H1 (cell line): ENCODE data around the gene ATG4C. TPM values are rescaled to one million over a fixed set of nuclear protein-coding genes. Genes with fewer than 3 reads are reported as not detected.
A peak's percentile ranks its signal among the peaks of the same experiment; 100 is the strongest.

ENCODE experiments used
- CTCF ChIA-PET: fragments of 300-600 bp; sonication (Branson Sonifier 250); formaldehyde crosslinking; loops from one replicate; lab custom pipeline; 2021; ENCODE audit not compliant: partially characterized antibody; lab: Charles Lee
- POLR2A ChIA-PET: fragments of 300-600 bp; sonication (Branson Sonifier 250); formaldehyde crosslinking; loops from one replicate; lab custom pipeline; 2021; ENCODE audit warnings: inconsistent platforms; ENCODE audit not compliant: partially characterized antibody; lab: Charles Lee
- DNase-seq, 2 experiments: peaks; one replicate each; pipeline versions ENCODE4 v3.0.0 to v3.0.0-alpha.2; 2010 to 2022; ENCODE audit warnings: low spot score in 2 of 2, low read depth in 1 of 2, mixed read lengths in 1 of 2
- FAIRE-seq: peaks from 2 replicates; lab custom pipeline; 2011; peaks lifted over from hg19 to GRCh38; lab: Jason Lieb, UNC
- H2AFZ ChIP-seq: 2 replicates; pipeline ENCODE4 v1.8.1; 2012; ENCODE audit warnings: low read length, inconsistent platforms
- H2AK5ac ChIP-seq: 2 replicates; pipeline ENCODE4 v1.6.1; 2013; ENCODE audit warnings: low read depth, low read length
- H2BK120ac ChIP-seq: replicated peaks from 2 replicates; pipeline ENCODE3; 2013; ENCODE audit warnings: low read depth, low read length, inconsistent platforms
- H2BK12ac ChIP-seq: 2 replicates; pipeline ENCODE4 v1.6.1; 2013; ENCODE audit warnings: low read depth, low read length
- H2BK15ac ChIP-seq: 2 replicates; pipeline ENCODE4 v1.6.1; 2013; ENCODE audit warnings: low read length
- H2BK20ac ChIP-seq: 2 replicates; pipeline ENCODE4 v1.6.1; 2013; ENCODE audit warnings: low read length
- H2BK5ac ChIP-seq: 2 replicates; pipeline ENCODE4 v1.6.1; 2013; ENCODE audit warnings: low read depth, low read length
- H3K14ac ChIP-seq: 2 replicates; pipeline ENCODE4 v1.6.1; 2013; ENCODE audit warnings: inconsistent platforms; ENCODE audit not compliant: insufficient read length
- H3K18ac ChIP-seq: 2 replicates; pipeline ENCODE4 v1.6.1; 2013; ENCODE audit warnings: low read length; ENCODE audit errors: extremely low read depth
- H3K23ac ChIP-seq: 2 replicates; pipeline ENCODE4 v1.6.1; 2013; ENCODE audit warnings: inconsistent platforms; ENCODE audit not compliant: insufficient read length
- H3K23me2 ChIP-seq: 2 replicates; pipeline ENCODE4 v1.6.1; 2013; ENCODE audit warnings: low read depth, low read length
- H3K27ac ChIP-seq: 2 replicates; pipeline ENCODE4 v1.6.1; 2011; ENCODE audit warnings: low read depth, low read length, inconsistent platforms
- H3K27me3 ChIP-seq, 4 experiments: replicated peaks in 1 of 4; 1 replicate in 1 of 4; 2 replicates in 3 of 4; pipeline versions ENCODE4 v1.6.1 to v1.8.1; 2011 to 2013; ENCODE audit warnings: low read length in 3 of 4, mild to moderate bottlenecking in 3 of 4, inconsistent platforms in 2 of 4, mixed read lengths in 2 of 4, moderate library complexity in 1 of 4; ENCODE audit not compliant: control insufficient read depth in 3 of 4, insufficient read depth in 3 of 4; ENCODE audit errors: extremely low read depth in 1 of 4
- H3K36me3 ChIP-seq, 4 experiments: 2 replicates each; pipeline versions ENCODE4 v1.6.1 to v1.8.1; 2011 to 2013; ENCODE audit warnings: mild to moderate bottlenecking in 4 of 4, low read length in 3 of 4, moderate library complexity in 2 of 4, control low read depth in 1 of 4, inconsistent platforms in 1 of 4; ENCODE audit not compliant: insufficient read depth in 4 of 4, control insufficient read depth in 2 of 4
- H3K4ac ChIP-seq: replicated peaks from 2 replicates; pipeline ENCODE3; 2013; ENCODE audit warnings: low read length, low read depth, mixed read lengths, inconsistent platforms; ENCODE audit not compliant: insufficient read length
- H3K4me1 ChIP-seq, 4 experiments: replicated peaks in 1 of 4; 1 replicate in 1 of 4; 2 replicates in 3 of 4; pipeline versions ENCODE4 v1.6.1 to v1.8.1; 2011 to 2013; ENCODE audit warnings: low read length in 3 of 4, inconsistent platforms in 2 of 4, mixed read lengths in 1 of 4; ENCODE audit not compliant: insufficient read depth in 4 of 4, control insufficient read depth in 3 of 4
- H3K4me2 ChIP-seq, 2 experiments: 2 replicates each; pipeline versions ENCODE4 v1.6.1 to v1.8.1; 2011 to 2013; ENCODE audit warnings: low read depth in 2 of 2, low read length in 2 of 2, control low read depth in 1 of 2, inconsistent platforms in 1 of 2, mild to moderate bottlenecking in 1 of 2; ENCODE audit not compliant: insufficient read depth in 1 of 2
- H3K4me3 ChIP-seq, 4 experiments: fragments of 200-600, 300-600 bp in 1 of 4; sonication (generic), shearing (Covaris generic), sonication (Bioruptor Twin) in 1 of 4; 2 replicates each; pipeline versions ENCODE4 v1.5.1 to v1.8.1; 2011 to 2016; ENCODE audit warnings: low read length in 4 of 4, low read depth in 3 of 4, control low read depth in 2 of 4, inconsistent platforms in 2 of 4, mild to moderate bottlenecking in 2 of 4, mixed read lengths in 1 of 4, moderate library complexity in 1 of 4; ENCODE audit not compliant: insufficient read depth in 2 of 4; ENCODE audit errors: extremely low read depth in 1 of 4
- H3K56ac ChIP-seq: replicated peaks from 2 replicates; pipeline ENCODE3; 2013; ENCODE audit warnings: low read depth, mild to moderate bottlenecking, mixed read lengths, low read length, inconsistent platforms; ENCODE audit not compliant: insufficient read length
- H3K79me1 ChIP-seq: 2 replicates; pipeline ENCODE4 v1.6.1; 2013; ENCODE audit warnings: low read depth, low read length, control low read depth
- H3K79me2 ChIP-seq, 2 experiments: 2 replicates each; pipeline versions ENCODE4 v1.6.1 to v1.8.1; 2012 to 2013; ENCODE audit warnings: low read length in 2 of 2, mild to moderate bottlenecking in 2 of 2, inconsistent platforms in 1 of 2; ENCODE audit not compliant: insufficient read depth in 2 of 2, control insufficient read depth in 1 of 2
- H3K9ac ChIP-seq, 4 experiments: replicated peaks in 1 of 4; 1 replicate in 1 of 4; 2 replicates in 3 of 4; pipeline versions ENCODE4 v1.6.1 to v1.8.1; 2011 to 2013; ENCODE audit warnings: low read depth in 3 of 4, low read length in 3 of 4, control low read depth in 2 of 4, mild to moderate bottlenecking in 2 of 4, moderate library complexity in 2 of 4, inconsistent platforms in 1 of 4; ENCODE audit errors: extremely low read depth in 1 of 4
- H3K9me3 ChIP-seq, 2 experiments: 2 replicates each; pipeline versions ENCODE4 v1.6.1 to v1.8.1; 2012 to 2013; ENCODE audit warnings: mild to moderate bottlenecking in 2 of 2, moderate library complexity in 2 of 2, control low read depth in 1 of 2, inconsistent platforms in 1 of 2, low read depth in 1 of 2, low read length in 1 of 2, mixed read lengths in 1 of 2; ENCODE audit not compliant: insufficient read depth in 2 of 2
- H4K20me1 ChIP-seq, 2 experiments: replicated peaks in 1 of 2; 2 replicates each; pipeline versions ENCODE3 to v1.8.1; 2011 to 2013; ENCODE audit warnings: inconsistent platforms in 2 of 2, low read length in 2 of 2, mild to moderate bottlenecking in 1 of 2; ENCODE audit not compliant: insufficient read depth in 2 of 2, control insufficient read depth in 1 of 2
- H4K5ac ChIP-seq: 2 replicates; pipeline ENCODE4 v1.6.1; 2013; ENCODE audit warnings: low read length, low read depth, mixed read lengths, inconsistent platforms; ENCODE audit not compliant: insufficient read length
- H4K8ac ChIP-seq: 2 replicates; pipeline ENCODE4 v1.8.0; 2013; ENCODE audit warnings: mild to moderate bottlenecking, moderate library complexity, low read length, inconsistent platforms; ENCODE audit not compliant: insufficient read depth; ENCODE audit errors: extremely low read depth
- H4K91ac ChIP-seq: replicated peaks from 2 replicates; pipeline ENCODE3; 2013; ENCODE audit warnings: low read length, mixed read lengths, inconsistent platforms; ENCODE audit not compliant: insufficient read length
- BCL11A ChIP-seq, 2 experiments: IDR thresholded peaks; one replicate each; pipeline ENCODE4 v1.6.1; 2011; ENCODE audit warnings: low read depth in 2 of 2, low read length in 2 of 2, mild to moderate bottlenecking in 2 of 2
- BRCA1 ChIP-seq: IDR thresholded peaks from 2 replicates; pipeline ENCODE4 v1.6.1; 2012; ENCODE audit warnings: low read depth, low read length, improper control_type of control experiment
- JUND ChIP-seq: IDR thresholded peaks from 2 replicates; pipeline ENCODE4 v1.6.1; 2011; ENCODE audit warnings: mild to moderate bottlenecking, improper control_type of control experiment, low read length
- KDM5A ChIP-seq: fragments of 200-600 bp; IDR thresholded peaks from 2 replicates; pipeline ENCODE4 v1.7.1; 2012; ENCODE audit warnings: mild to moderate bottlenecking, low read length, inconsistent platforms, mixed read lengths
- NRF1 ChIP-seq: IDR thresholded peaks from 2 replicates; pipeline ENCODE4 v1.6.1; 2011; ENCODE audit warnings: mild to moderate bottlenecking, low read depth, low read length, improper control_type of control experiment
- SIRT6 ChIP-seq: IDR thresholded peaks from one replicate; pipeline ENCODE4 v1.7.1; 2012; ENCODE audit warnings: low read length, inconsistent platforms
- SP1 ChIP-seq: IDR thresholded peaks from 2 replicates; pipeline ENCODE4 v1.6.1; 2011; ENCODE audit warnings: low read depth, low read length
- SP2 ChIP-seq: IDR thresholded peaks from 2 replicates; pipeline ENCODE4 v1.6.1; 2012; ENCODE audit warnings: mild to moderate bottlenecking, low read length, inconsistent platforms
- TAF7 ChIP-seq: optimal IDR thresholded peaks from 2 replicates; pipeline ENCODE3; 2011; ENCODE audit warnings: low read depth, mild to moderate bottlenecking, inconsistent platforms, low read length, moderate library complexity, borderline replicate concordance
- WGBS, 2 experiments: shearing (Covaris generic) in 1 of 2; methylation state at CpG; one replicate each; pipeline versions ENCODE4 v1.1.6 to v1.1.7; 2013 to 2015; ENCODE audit warnings: low lambda C conversion rate in 2 of 2, mixed read lengths in 2 of 2, inconsistent platforms in 1 of 2, low coverage in 1 of 2, missing lambda C conversion rate in 1 of 2; ENCODE audit not compliant: insufficient replicate concordance in 2 of 2, insufficient coverage in 1 of 2, insufficient read length in 1 of 2; ENCODE audit errors: extremely low coverage in 1 of 2, missing lambda C conversion rate in 1 of 2; 5-methylcytosine and 5-hydroxymethylcytosine counted together
- polyA plus RNA-seq, 7 experiments: library from polyadenylated mRNA; depleted of rRNA in 3 of 7; stranded (reverse) in 5 of 7; unstranded in 2 of 7; fragments of >200 nt in 5 of 7; fragments of 200-250 nt in 2 of 7; gene quantifications; 1 replicate in 5 of 7; 2 replicates in 1 of 7; 4 replicates in 1 of 7; pipeline versions ENCODE4 v1.2.1 to v1.2.3, GENCODE V29; 2011 to 2013; ENCODE audit warnings: missing spikeins in 2 of 7, mixed read lengths in 2 of 7
- total RNA-seq: library from RNA; stranded (reverse); fragmentation: NEBNext Ultra II Directional; extraction: Animal tissue kit (Norgen Biotek cat#: 25700); gene quantifications from 2 replicates; pipeline ENCODE4 v1.2.1, GENCODE V29; 2021

The ATG4C gene
- total and polyA plus RNA-seq, 2 of the 8 experiments (the other 6 are each of a cell fraction or from before 2014, with no cell fraction given), result 5.1 to 22.2 TPM

GRCh38 chr1:62905309-62905708 lies 121.4 kb downstream of the ATG4C start:
- Histone ChIP-seq H3K4me1 (no peaks in the 10 kb centered on the region; a peak in 1 of 7 replicates), H2BK120ac (no peak overlapping the region), H4K8ac (peak overlapping the region; percentile 31; the same call in 1 of the 2 replicates), H4K91ac (no peak overlapping the region), H2BK15ac (no peak overlapping the region), H4K20me1 (no peaks in the 10 kb centered on the region), H3K23ac (no peak overlapping the region), H3K18ac (no peak overlapping the region), H2BK20ac (no peak overlapping the region), H3K4me3 (no peak overlapping the region), H2BK5ac (no peak overlapping the region), H2BK12ac (no peak overlapping the region), H3K23me2 (no peaks in the 10 kb centered on the region; the same call in 1 of the 2 replicates), H3K56ac (no peak overlapping the region), H3K9ac (no peak overlapping the region), H3K27me3 (no peaks in the 10 kb centered on the region), H2AK5ac (no peak overlapping the region), H3K4me2 (no peak overlapping the region), H3K79me2 (no peaks in the 10 kb centered on the region), H3K36me3 (no peaks in the 10 kb centered on the region), H3K14ac (no peak overlapping the region), H3K4ac (no peak overlapping the region), H4K5ac (no peak overlapping the region), H3K9me3 (no peaks in the 10 kb centered on the region), H3K79me1 (no peaks in the 10 kb centered on the region), H3K27ac (no peak overlapping the region), H2AFZ (peak overlapping the region; percentile 40; the same call in 1 of the 2 replicates)
- FAIRE-seq, result no peak
- DNase-seq, result no peak
- TF ChIP-seq SIRT6, result no peak
- no peak for TF ChIP-seq TAF7
- no peak for TF ChIP-seq BCL11A (IDR thresholded peaks at IDR 0.05; ENCODE audit: low read depth in 2 of 2, low read length in 2 of 2)
- TF ChIP-seq SP2, result no peak
- TF ChIP-seq SP1, result no peak
- TF ChIP-seq KDM5A, result no peak
- no peak for TF ChIP-seq NRF1
- no peak for TF ChIP-seq BRCA1
- TF ChIP-seq JUND, result no peak
- 89% methylated on average over 6 of the region's 6 CpGs; no CpG with 5 or more reads in 1 of the 2 experiments for WGBS, 2 experiments
- ChIA-PET POLR2A (interaction anchor here (0.8 kb wide), 1 partner anchor 10 kb away, joined by 3 read pairs; no protein-coding TSS in a partner anchor), CTCF (interaction anchor here (0.8 to 5.3 kb wide), 40 partner anchors 7 to 633 kb away, joined by 3 to 77 read pairs (median 6); no protein-coding TSS in a partner anchor)
